SJCRH30 (cell line): ENCODE measurements around the gene TRERF1. TPM values are rescaled to one million over a fixed set of nuclear protein-coding genes. Genes with fewer than 3 reads are reported as not detected.
"Not testable (repeated sequence)": the region's sequence is repeated elsewhere in the genome, so short reads cannot be mapped to it uniquely, and the experiment has no call there.

Experiments
- DNase-seq, 2 experiments: peaks; one replicate each; pipeline ENCODE4 v3.0.0-alpha.2; 2015 to 2020
- H3K27ac ChIP-seq: fragments of 250-450 bp; sonication (Bioruptor Pico); 2 replicates; pipeline ENCODE4 v1.5.1; 2020; ENCODE audit warnings: mild to moderate bottlenecking, moderate library complexity
- H3K27me3 ChIP-seq: fragments of 250-450 bp; sonication (Bioruptor Pico); 2 replicates; pipeline ENCODE4 v1.5.1; 2020; ENCODE audit warnings: mild to moderate bottlenecking, moderate library complexity
- H3K36me3 ChIP-seq: fragments of 250-450 bp; sonication (Bioruptor Pico); 2 replicates; pipeline ENCODE4 v1.5.1; 2020; ENCODE audit warnings: mild to moderate bottlenecking, moderate library complexity
- H3K4me1 ChIP-seq: fragments of 250-450 bp; sonication (Bioruptor Pico); 2 replicates; pipeline ENCODE4 v1.5.1; 2020; ENCODE audit warnings: mild to moderate bottlenecking, moderate library complexity
- H3K4me3 ChIP-seq: fragments of 250-450 bp; sonication (Bioruptor Pico); 2 replicates; pipeline ENCODE4 v1.5.1; 2020; ENCODE audit warnings: mild to moderate bottlenecking, moderate library complexity
- H3K9me3 ChIP-seq: fragments of 250-450 bp; sonication (Bioruptor Pico); replicated peaks from 2 replicates; pipeline ENCODE4 v1.5.1; 2020; ENCODE audit warnings: mild to moderate bottlenecking, moderate library complexity
- total RNA-seq: library from RNA; depleted of rRNA; stranded (reverse); fragments of >200 nt; shearing (Covaris generic); gene quantifications from 2 replicates; pipeline ENCODE4 v1.2.3, GENCODE V29; 2014; rRNA removed

The TRERF1 gene
- total RNA-seq: 1.3 and 1.5 TPM in 2 replicates

GRCh38 chr6:42451333-42452170 is at the start of gene TRERF1:
TSS of gene TRERF1 (minus strand) at chr6:42451926. CDS start at chr6:42269590, 182,336 bp downstream.
- peak; percentile 69 to 71 for DNase-seq
- no peaks in the 10 kb centered on the region for H3K27me3 ChIP-seq
- peak within 1 kb of the TSS; percentile 79 for H3K4me3 ChIP-seq
- no peaks in the 10 kb centered on the region for H3K36me3 ChIP-seq
- H3K4me1 ChIP-seq: no peaks in the 10 kb centered on the region; the same call in 1 of the 2 replicates
- H3K27ac ChIP-seq: peak within 1 kb of the TSS; percentile 54
- no peaks in the 10 kb centered on the region for H3K9me3 ChIP-seq

- H3K4me3 ChIP-seq: no peak overlapping the region
- H3K9me3 ChIP-seq: no peaks in the 10 kb centered on the region
- DNase-seq: peak in 1 of 2 experiments; percentile 4
- H3K4me1 ChIP-seq: no peaks in the 10 kb centered on the region
- H3K27ac ChIP-seq: no peak overlapping the region
- no peaks in the 10 kb centered on the region for H3K36me3 ChIP-seq
- no peaks in the 10 kb centered on the region for H3K27me3 ChIP-seq
Observed at GRCh38 chr6:42498473-42499128, 46.9 kb upstream of the TRERF1 start.

- DNase-seq: no peak
- Histone ChIP-seq H3K27me3 (no peaks in the 10 kb centered on the region), H3K4me3 (no peak overlapping the region), H3K36me3 (no peaks in the 10 kb centered on the region), H3K9me3 (no peaks in the 10 kb centered on the region), H3K4me1 (no peaks in the 10 kb centered on the region), H3K27ac (no peak overlapping the region)
Observed at GRCh38 chr6:42493914-42494539, 42.3 kb upstream of the TRERF1 start.

GRCh38 chr6:42488129-42488528 is 36.4 kb upstream of the TRERF1 start:
- H3K27me3 ChIP-seq: no peaks in the 10 kb centered on the region
- no peaks in the 10 kb centered on the region for H3K36me3 ChIP-seq
- no peak for DNase-seq
- no peaks in the 10 kb centered on the region for H3K4me1 ChIP-seq
- H3K27ac ChIP-seq: no peak overlapping the region
- H3K9me3 ChIP-seq: no peaks in the 10 kb centered on the region
- H3K4me3 ChIP-seq: no peak overlapping the region

GRCh38 chr6:42484261-42484660 is 32.5 kb upstream of the TRERF1 start:
- no peaks in the 10 kb centered on the region for H3K9me3 ChIP-seq

GRCh38 chr6:42482174-42482573 is 30.4 kb upstream of the TRERF1 start:
- no peaks in the 10 kb centered on the region for H3K4me1 ChIP-seq
- no peak overlapping the region for H3K4me3 ChIP-seq
- no peaks in the 10 kb centered on the region; the same call in 1 of the 2 replicates for H3K27me3 ChIP-seq
- H3K36me3 ChIP-seq: no peaks in the 10 kb centered on the region
- no peak for DNase-seq
- H3K27ac ChIP-seq: no peak overlapping the region
- H3K9me3 ChIP-seq: no peaks in the 10 kb centered on the region

More at GRCh38 chr6:42484261-42484660, 32.5 kb upstream of the TRERF1 start:
- no peak overlapping the region for H3K27ac ChIP-seq
- H3K4me3 ChIP-seq: no peak overlapping the region
- H3K27me3 ChIP-seq: no peaks in the 10 kb centered on the region
- no peaks in the 10 kb centered on the region for H3K36me3 ChIP-seq
- no peaks in the 10 kb centered on the region for H3K4me1 ChIP-seq
- DNase-seq: no peak

GRCh38 chr6:42471714-42472113 is 20.0 kb upstream of the TRERF1 start:
- Histone ChIP-seq H3K27me3 (peaks cover 3% of the 10 kb centered on the region; the same call in 1 of the 2 replicates), H3K4me1 (no peaks in the 10 kb centered on the region), H3K4me3 (no peak overlapping the region), H3K27ac (no peak overlapping the region), H3K9me3 (no peaks in the 10 kb centered on the region), H3K36me3 (no peaks in the 10 kb centered on the region)
- DNase-seq: no peak

GRCh38 chr6:42471142-42471541 is 19.4 kb upstream of the TRERF1 start:
- H3K27me3 ChIP-seq: peaks cover 3% of the 10 kb centered on the region; the same call in 1 of the 2 replicates
- no peaks in the 10 kb centered on the region for H3K4me1 ChIP-seq
- no peaks in the 10 kb centered on the region for H3K36me3 ChIP-seq
- no peak for DNase-seq
- no peak overlapping the region for H3K27ac ChIP-seq
- H3K9me3 ChIP-seq: no peaks in the 10 kb centered on the region
- no peak overlapping the region for H3K4me3 ChIP-seq

GRCh38 chr6:42468273-42468672 is 16.5 kb upstream of the TRERF1 start:
- H3K27me3 ChIP-seq: peaks cover 3% of the 10 kb centered on the region; the same call in 1 of the 2 replicates
- H3K9me3 ChIP-seq: no peaks in the 10 kb centered on the region
- no peaks in the 10 kb centered on the region for H3K36me3 ChIP-seq
- DNase-seq: no peak
- no peaks in the 10 kb centered on the region for H3K4me1 ChIP-seq
- no peak overlapping the region for H3K4me3 ChIP-seq
- no peak overlapping the region for H3K27ac ChIP-seq

- Histone ChIP-seq H3K9me3 (no peaks in the 10 kb centered on the region), H3K27ac (no peak overlapping the region), H3K27me3 (peaks cover 3% of the 10 kb centered on the region; the same call in 1 of the 2 replicates), H3K4me1 (no peaks in the 10 kb centered on the region), H3K36me3 (no peaks in the 10 kb centered on the region), H3K4me3 (no peak overlapping the region)
- no peak for DNase-seq
Observed at GRCh38 chr6:42467651-42468050, 15.9 kb upstream of the TRERF1 start.

GRCh38 chr6:42466470-42466869 is 14.7 kb upstream of the TRERF1 start:
- not testable (repeated sequence) for H3K4me1 ChIP-seq, H3K36me3 ChIP-seq, H3K9me3 ChIP-seq, DNase-seq, H3K27ac ChIP-seq, H3K4me3 ChIP-seq, H3K27me3 ChIP-seq

GRCh38 chr6:42462474-42462972 is 10.8 kb upstream of the TRERF1 start:
- H3K27me3 ChIP-seq: no peaks in the 10 kb centered on the region
- no peak for DNase-seq
- H3K4me3 ChIP-seq: no peak overlapping the region
- H3K4me1 ChIP-seq: no peaks in the 10 kb centered on the region
- H3K27ac ChIP-seq: no peak overlapping the region
- H3K36me3 ChIP-seq: no peaks in the 10 kb centered on the region
- H3K9me3 ChIP-seq: no peaks in the 10 kb centered on the region

- H3K4me3 ChIP-seq: no peak overlapping the region
- DNase-seq: no peak
- no peaks in the 10 kb centered on the region for H3K9me3 ChIP-seq
- H3K27me3 ChIP-seq: no peaks in the 10 kb centered on the region
- H3K4me1 ChIP-seq: no peaks in the 10 kb centered on the region
- no peak overlapping the region for H3K27ac ChIP-seq
- H3K36me3 ChIP-seq: no peaks in the 10 kb centered on the region
Observed at GRCh38 chr6:42460883-42461282, 9.2 kb upstream of the TRERF1 start.

GRCh38 chr6:42459888-42460287 is 8.2 kb upstream of the TRERF1 start:
- no peak for DNase-seq
- H3K9me3 ChIP-seq: no peaks in the 10 kb centered on the region
- H3K36me3 ChIP-seq: no peaks in the 10 kb centered on the region
- no peak overlapping the region for H3K4me3 ChIP-seq
- H3K4me1 ChIP-seq: no peaks in the 10 kb centered on the region
- H3K27ac ChIP-seq: no peak overlapping the region
- no peaks in the 10 kb centered on the region for H3K27me3 ChIP-seq

- Histone ChIP-seq H3K9me3 (no peaks in the 10 kb centered on the region), H3K36me3 (no peaks in the 10 kb centered on the region), H3K4me1 (no peaks in the 10 kb centered on the region; the same call in 1 of the 2 replicates), H3K27ac (no peak overlapping the region), H3K27me3 (no peaks in the 10 kb centered on the region), H3K4me3 (no peak overlapping the region)
- DNase-seq: no peak
Observed at GRCh38 chr6:42454428-42454791, 2.7 kb upstream of the TRERF1 start.
